K562 (cell line): ENCODE results near the gene RCE1. TPM values are rescaled to one million over a fixed set of nuclear protein-coding genes. Genes with fewer than 3 reads are reported as not detected.

ENCODE experiments used
- C11orf30 ChIP-seq: fragments of 450-650 bp; IDR thresholded peaks from 2 replicates; pipeline ENCODE4 v1.6.1; 2016; ENCODE audit warnings: low read depth, mild to moderate bottlenecking
- CBFA2T3 ChIP-seq: fragments of 450-650 bp; IDR thresholded peaks from 2 replicates; pipeline ENCODE4 v1.6.1; 2017
- FOXK2 ChIP-seq, 2 experiments: fragments of 450-650 bp; IDR thresholded peaks in 1 of 2; conservative IDR thresholded peaks in 1 of 2; 2 replicates each; pipeline ENCODE4 v1.6.1; 2016; ENCODE audit warnings: low read depth in 2 of 2, mild to moderate bottlenecking in 1 of 2
- HMGN3 ChIP-seq: IDR thresholded peaks from 2 replicates; pipeline ENCODE4 v1.6.1; 2011; ENCODE audit warnings: borderline replicate concordance, low read depth, mild to moderate bottlenecking, mixed read lengths, low read length; ENCODE audit not compliant: insufficient read length; ENCODE audit errors: extremely low read depth
- KLF6 ChIP-seq: fragments of 250-450 bp; sonication (Bioruptor Pico); IDR thresholded peaks from 2 replicates; pipeline ENCODE4 v1.4.0; 2020; ENCODE audit warnings: mild to moderate bottlenecking, moderate library complexity, borderline replicate concordance
- MECOM ChIP-seq: fragments of 250-450 bp; sonication (Bioruptor Pico); IDR thresholded peaks from 2 replicates; pipeline ENCODE4 v1.8.0; 2022; ENCODE audit warnings: inconsistent platforms
- NCOR1 ChIP-seq: fragments of 450-650 bp; IDR thresholded peaks from 2 replicates; pipeline ENCODE4 v1.6.1; 2016; ENCODE audit warnings: mild to moderate bottlenecking, moderate library complexity
- NFIC ChIP-seq: fragments of 450-650 bp; IDR thresholded peaks from 2 replicates; pipeline ENCODE4 v1.6.1; 2017; ENCODE audit warnings: mild to moderate bottlenecking, inconsistent platforms
- SMAD4 ChIP-seq: fragments of 250-450 bp; sonication (Bioruptor Pico); conservative IDR thresholded peaks from 2 replicates; pipeline ENCODE4 v1.8.0; 2021; ENCODE audit warnings: inconsistent platforms, mild to moderate bottlenecking, moderate library complexity
- ZNF232 ChIP-seq: sonication (generic); formaldehyde crosslinking; IDR thresholded peaks from 2 replicates; pipeline ENCODE4 v1.8.0; 2022; ENCODE audit warnings: mild to moderate bottlenecking, missing genetic modification reagents
- ZNF699 ChIP-seq: fragments of 250-450 bp; sonication (Bioruptor Pico); IDR thresholded peaks from 2 replicates; pipeline ENCODE4 v1.8.0; 2021; ENCODE audit warnings: mild to moderate bottlenecking, moderate library complexity; ENCODE audit not compliant: insufficient replicate concordance
- polyA plus RNA-seq, 8 experiments: library from polyadenylated mRNA; depleted of rRNA in 4 of 8; stranded (reverse) in 5 of 8; unstranded in 3 of 8; fragments of >200 nt; fragmentation: Nextera tagmentation in 2 of 8; fragmentation: Illumina TruSeq in 1 of 8; extraction: Ambion mirVana in 2 of 8; extraction: Trizol in 1 of 8; gene quantifications; 2 replicates each; pipeline versions ENCODE4 v1.2.1 to v1.2.3, GENCODE V29; 2011 to 2014; ENCODE audit warnings: inconsistent platforms in 1 of 8, missing spikeins in 1 of 8
- total RNA-seq, 7 experiments: library from RNA; depleted of rRNA in 6 of 7; stranded (reverse); fragments of >200 nt in 6 of 7; fragmentation: Illumina TruSeq in 2 of 7; extraction: Trizol in 2 of 7; gene quantifications; 2 replicates each; pipeline versions ENCODE4 v1.2.1 to v1.2.3, GENCODE V29; 2011 to 2021; ENCODE audit warnings: low replicate concordance in 1 of 7
- TF ChIP-seq, protein P1 (sequence below): fragments of 450-650 bp; IDR thresholded peaks from 2 replicates; pipeline ENCODE4 v1.7.1; 2018; ENCODE audit warnings: mild to moderate bottlenecking, low read depth; ENCODE audit not compliant: partially characterized antibody
- TF ChIP-seq, protein P2 (sequence below), 2 experiments: fragments of 450-650 bp; IDR thresholded peaks; 2 replicates each; pipeline ENCODE4 v1.6.1; 2016
- TF ChIP-seq, protein P3 (sequence below): fragments of 250-450 bp; sonication (Bioruptor Pico); IDR thresholded peaks from 2 replicates; pipeline ENCODE4 v1.4.0; 2020
- TF ChIP-seq, protein P4 (sequence below): sonication (generic); formaldehyde crosslinking; IDR thresholded peaks from 2 replicates; pipeline ENCODE4 v1.8.0; 2022; ENCODE audit warnings: mild to moderate bottlenecking, missing genetic modification reagents
- TF ChIP-seq, protein P5 (sequence below): fragments of 250-450 bp; sonication (Bioruptor Pico); IDR thresholded peaks from 2 replicates; pipeline ENCODE4 v1.8.0; 2021; ENCODE audit warnings: moderate library complexity, mild to moderate bottlenecking, inconsistent platforms
- TF ChIP-seq, protein P6 (sequence below): sonication (generic); IDR thresholded peaks from 2 replicates; pipeline ENCODE4 v1.6.1; 2016

RCE1 gene
- total and polyA plus RNA-seq, 9 of the 15 experiments (the other 6 are each of a cell fraction or from before 2014, with no cell fraction given), result 0.75 to 41.5 (median 15.1) TPM

DNA sequence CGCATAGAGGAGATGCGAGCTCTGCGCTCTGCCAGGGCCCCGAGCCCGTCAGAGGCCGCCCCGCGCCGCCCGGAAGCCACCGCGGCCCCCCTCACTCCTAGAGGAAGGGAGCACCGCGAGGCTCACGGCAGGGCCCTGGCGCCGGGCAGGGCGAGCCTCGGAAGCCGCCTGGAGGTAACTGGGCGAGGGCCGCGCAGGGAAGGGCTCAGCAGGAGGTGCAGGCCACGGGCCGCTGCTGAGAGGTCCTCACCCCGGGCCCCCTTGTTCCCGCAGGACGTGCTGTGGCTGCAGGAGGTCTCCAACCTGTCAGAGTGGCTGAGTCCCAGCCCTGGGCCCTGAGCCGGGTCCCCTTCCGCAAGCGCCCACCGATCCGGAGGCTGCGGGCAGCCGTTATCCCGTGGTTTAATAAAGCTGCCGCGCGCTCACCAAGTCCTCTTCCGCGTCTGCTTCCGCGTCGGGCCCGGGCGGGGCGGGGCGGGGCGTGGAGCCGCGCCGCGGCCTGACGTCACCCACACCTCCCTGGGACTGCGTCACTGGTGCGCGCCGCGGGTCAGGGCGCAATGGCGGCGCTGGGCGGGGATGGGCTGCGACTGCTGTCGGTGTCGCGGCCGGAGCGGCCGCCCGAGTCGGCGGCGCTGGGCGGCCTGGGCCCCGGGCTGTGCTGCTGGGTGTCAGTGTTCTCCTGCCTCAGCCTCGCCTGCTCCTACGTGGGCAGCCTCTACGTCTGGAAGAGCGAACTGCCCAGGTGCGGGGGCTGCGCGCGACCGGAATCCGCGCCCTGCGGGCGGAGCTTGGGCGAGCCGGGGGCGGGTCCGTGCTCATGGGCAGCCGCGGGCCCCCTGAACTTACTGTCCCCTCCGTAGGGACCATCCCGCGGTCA lies at the start of gene RCE1 (continued):
- TF ChIP-seq, protein P1, sequence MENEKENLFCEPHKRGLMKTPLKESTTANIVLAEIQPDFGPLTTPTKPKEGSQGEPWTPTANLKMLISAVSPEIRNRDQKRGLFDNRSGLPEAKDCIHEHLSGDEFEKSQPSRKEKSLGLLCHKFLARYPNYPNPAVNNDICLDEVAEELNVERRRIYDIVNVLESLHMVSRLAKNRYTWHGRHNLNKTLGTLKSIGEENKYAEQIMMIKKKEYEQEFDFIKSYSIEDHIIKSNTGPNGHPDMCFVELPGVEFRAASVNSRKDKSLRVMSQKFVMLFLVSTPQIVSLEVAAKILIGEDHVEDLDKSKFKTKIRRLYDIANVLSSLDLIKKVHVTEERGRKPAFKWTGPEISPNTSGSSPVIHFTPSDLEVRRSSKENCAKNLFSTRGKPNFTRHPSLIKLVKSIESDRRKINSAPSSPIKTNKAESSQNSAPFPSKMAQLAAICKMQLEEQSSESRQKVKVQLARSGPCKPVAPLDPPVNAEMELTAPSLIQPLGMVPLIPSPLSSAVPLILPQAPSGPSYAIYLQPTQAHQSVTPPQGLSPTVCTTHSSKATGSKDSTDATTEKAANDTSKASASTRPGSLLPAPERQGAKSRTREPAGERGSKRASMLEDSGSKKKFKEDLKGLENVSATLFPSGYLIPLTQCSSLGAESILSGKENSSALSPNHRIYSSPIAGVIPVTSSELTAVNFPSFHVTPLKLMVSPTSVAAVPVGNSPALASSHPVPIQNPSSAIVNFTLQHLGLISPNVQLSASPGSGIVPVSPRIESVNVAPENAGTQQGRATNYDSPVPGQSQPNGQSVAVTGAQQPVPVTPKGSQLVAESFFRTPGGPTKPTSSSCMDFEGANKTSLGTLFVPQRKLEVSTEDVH, result peak; percentile 77
- peak; percentile 91 for TF ChIP-seq HMGN3
- TF ChIP-seq NCOR1, result 0 out of 2 replicates have a peak, but pooled peaks have one; percentile 15
- TF ChIP-seq, protein P2, sequence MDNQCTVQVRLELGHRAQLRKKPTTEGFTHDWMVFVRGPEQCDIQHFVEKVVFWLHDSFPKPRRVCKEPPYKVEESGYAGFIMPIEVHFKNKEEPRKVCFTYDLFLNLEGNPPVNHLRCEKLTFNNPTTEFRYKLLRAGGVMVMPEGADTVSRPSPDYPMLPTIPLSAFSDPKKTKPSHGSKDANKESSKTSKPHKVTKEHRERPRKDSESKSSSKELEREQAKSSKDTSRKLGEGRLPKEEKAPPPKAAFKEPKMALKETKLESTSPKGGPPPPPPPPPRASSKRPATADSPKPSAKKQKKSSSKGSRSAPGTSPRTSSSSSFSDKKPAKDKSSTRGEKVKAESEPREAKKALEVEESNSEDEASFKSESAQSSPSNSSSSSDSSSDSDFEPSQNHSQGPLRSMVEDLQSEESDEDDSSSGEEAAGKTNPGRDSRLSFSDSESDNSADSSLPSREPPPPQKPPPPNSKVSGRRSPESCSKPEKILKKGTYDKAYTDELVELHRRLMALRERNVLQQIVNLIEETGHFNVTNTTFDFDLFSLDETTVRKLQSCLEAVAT (IDR thresholded peaks at IDR 0.05), result no peak
- TF ChIP-seq SMAD4 (CRISPR knock-in tag), result peak; percentile 71
- TF ChIP-seq, protein P3, sequence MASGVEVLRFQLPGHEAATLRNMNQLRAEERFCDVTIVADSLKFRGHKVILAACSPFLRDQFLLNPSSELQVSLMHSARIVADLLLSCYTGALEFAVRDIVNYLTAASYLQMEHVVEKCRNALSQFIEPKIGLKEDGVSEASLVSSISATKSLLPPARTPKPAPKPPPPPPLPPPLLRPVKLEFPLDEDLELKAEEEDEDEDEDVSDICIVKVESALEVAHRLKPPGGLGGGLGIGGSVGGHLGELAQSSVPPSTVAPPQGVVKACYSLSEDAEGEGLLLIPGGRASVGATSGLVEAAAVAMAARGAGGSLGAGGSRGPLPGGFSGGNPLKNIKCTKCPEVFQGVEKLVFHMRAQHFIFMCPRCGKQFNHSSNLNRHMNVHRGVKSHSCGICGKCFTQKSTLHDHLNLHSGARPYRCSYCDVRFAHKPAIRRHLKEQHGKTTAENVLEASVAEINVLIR (CRISPR knock-in tag), result peak; percentile 99
- no peak for TF ChIP-seq CBFA2T3
- TF ChIP-seq, protein P4, sequence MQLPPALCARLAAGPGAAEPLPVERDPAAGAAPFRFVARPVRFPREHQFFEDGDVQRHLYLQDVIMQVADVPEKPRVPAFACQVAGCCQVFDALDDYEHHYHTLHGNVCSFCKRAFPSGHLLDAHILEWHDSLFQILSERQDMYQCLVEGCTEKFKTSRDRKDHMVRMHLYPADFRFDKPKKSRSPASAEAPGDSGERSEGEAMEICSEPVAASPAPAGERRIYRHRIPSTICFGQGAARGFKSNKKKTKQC (CRISPR knock-in tag), result peak; percentile 71; the same call in 1 of the 2 replicates
- TF ChIP-seq KLF6 (CRISPR knock-in tag), result 0 out of 2 replicates have a peak, but pooled peaks have one; percentile 57
- TF ChIP-seq, protein P5, sequence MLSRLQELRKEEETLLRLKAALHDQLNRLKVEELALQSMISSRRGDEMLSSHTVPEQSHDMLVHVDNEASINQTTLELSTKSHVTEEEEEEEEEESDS (CRISPR knock-in tag), result no peak
- TF ChIP-seq, protein P6, sequence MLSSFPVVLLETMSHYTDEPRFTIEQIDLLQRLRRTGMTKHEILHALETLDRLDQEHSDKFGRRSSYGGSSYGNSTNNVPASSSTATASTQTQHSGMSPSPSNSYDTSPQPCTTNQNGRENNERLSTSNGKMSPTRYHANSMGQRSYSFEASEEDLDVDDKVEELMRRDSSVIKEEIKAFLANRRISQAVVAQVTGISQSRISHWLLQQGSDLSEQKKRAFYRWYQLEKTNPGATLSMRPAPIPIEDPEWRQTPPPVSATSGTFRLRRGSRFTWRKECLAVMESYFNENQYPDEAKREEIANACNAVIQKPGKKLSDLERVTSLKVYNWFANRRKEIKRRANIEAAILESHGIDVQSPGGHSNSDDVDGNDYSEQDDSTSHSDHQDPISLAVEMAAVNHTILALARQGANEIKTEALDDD, result no peak
- TF ChIP-seq MECOM (CRISPR knock-in tag), result no peak
- peak; percentile 87 for TF ChIP-seq C11orf30
- no peak for TF ChIP-seq ZNF699 (CRISPR knock-in tag)
- TF ChIP-seq NFIC, result peak; percentile 19; the same call in 1 of the 2 replicates
- TF ChIP-seq ZNF232 (CRISPR knock-in tag), result no peak
- TF ChIP-seq FOXK2 (conservative IDR thresholded peaks at IDR 0.05 in 1 of 2, IDR thresholded peaks at IDR 0.05 in 1 of 2; ENCODE audit: low read depth in 2 of 2), result no peak
